Ascending aorta (tissue), 2 donors: Measurements from ENCODE around the gene LRRC27. TPM values are rescaled to one million over a fixed set of nuclear protein-coding genes. Genes with fewer than 3 reads are reported as not detected.

Experiments
- DNase-seq, 2 donors: peaks; one replicate each; pipeline ENCODE4 v3.0.0-alpha.2; 2019; ENCODE audit warnings: low spot score in 2 of 2
- H3K27ac ChIP-seq, 2 donors: fragments of 200-600 bp; sonication (generic); one replicate each; pipeline ENCODE4 v1.5.1; 2016 to 2017; ENCODE audit warnings: mild to moderate bottlenecking in 1 of 2
- H3K27me3 ChIP-seq: fragments of 200-600 bp; sonication (generic); one replicate; pipeline ENCODE4 v1.5.1; 2017
- H3K36me3 ChIP-seq, 2 donors: fragments of 200-600 bp; sonication (generic); one replicate each; pipeline ENCODE4 v1.5.1; 2016
- H3K4me1 ChIP-seq, 2 donors: fragments of 200-600 bp; sonication (generic); one replicate each; pipeline ENCODE4 v1.5.1; 2016 to 2017; ENCODE audit warnings: mild to moderate bottlenecking in 1 of 2
- H3K4me3 ChIP-seq, 2 donors: fragments of 200-600 bp; sonication (generic); one replicate each; pipeline ENCODE4 v1.5.1; 2016 to 2017; ENCODE audit warnings: mild to moderate bottlenecking in 1 of 2
- H3K9me3 ChIP-seq, 2 donors: fragments of 200-600 bp; sonication (generic); one replicate each; pipeline ENCODE4 v1.5.1; 2016
- CTCF ChIP-seq, 3 experiments: fragments of 200-600 bp in 2 of 3; fragments of 450-650 bp in 1 of 3; sonication (generic) in 2 of 3; IDR thresholded peaks; one replicate each; pipeline ENCODE4 v1.5.1; 2016 to 2019; ENCODE audit warnings: antibody characterized with exemption in 3 of 3, mild to moderate bottlenecking in 1 of 3, moderate library complexity in 1 of 3
- intact Hi-C: fragments of 100-400 bp; cut with DNase I; formaldehyde crosslinking; loops from one replicate; pipeline ENCODE4 v1.15.1; 2023
- total RNA-seq: library from RNA; depleted of rRNA; stranded (reverse); fragments of >200 nt; gene quantifications from one replicate; pipeline ENCODE4 v1.1.0, GENCODE V29; 2016

The LRRC27 gene
- total RNA-seq, 1 donor from 2014 or later, result 2.0 TPM

- TF ChIP-seq CTCF (IDR thresholded peaks at IDR 0.05), result no peak
- Histone ChIP-seq H3K9me3 (no peaks in the 10 kb centered on the region), H3K36me3 (no peaks in the 10 kb centered on the region), H3K27me3 (no peaks in the 10 kb centered on the region), H3K27ac (no peak overlapping the region), H3K4me3 (no peak overlapping the region), H3K4me1 (no peaks in the 10 kb centered on the region)
- intact Hi-C loops, result no loop called here
- DNase-seq, result peak in 1 of 2 donors; percentile 60
These were observed 35.1 kb upstream of the LRRC27 start for GRCh38 chr10:132296666-132297443.

GRCh38 chr10:132297526-132297925 is 34.5 kb upstream of the LRRC27 start:
- Histone ChIP-seq H3K36me3 (no peaks in the 10 kb centered on the region), H3K27me3 (no peaks in the 10 kb centered on the region), H3K4me3 (no peak overlapping the region), H3K27ac (no peak overlapping the region), H3K4me1 (no peaks in the 10 kb centered on the region), H3K9me3 (no peaks in the 10 kb centered on the region)
- intact Hi-C loops, result no loop called here
- DNase-seq, result peak in 1 of 2 donors; percentile 34
- no peak for TF ChIP-seq CTCF (IDR thresholded peaks at IDR 0.05)

- Histone ChIP-seq H3K4me3 (no peak overlapping the region), H3K27ac (no peak overlapping the region), H3K4me1 (no peaks in the 10 kb centered on the region), H3K27me3 (no peaks in the 10 kb centered on the region), H3K9me3 (no peaks in the 10 kb centered on the region), H3K36me3 (no peaks in the 10 kb centered on the region)
- DNase-seq, result peak in 1 of 2 donors; percentile 57
- no peak for TF ChIP-seq CTCF (IDR thresholded peaks at IDR 0.05)
- intact Hi-C loops, result no loop called here
These were observed 33.7 kb upstream of the LRRC27 start for GRCh38 chr10:132298038-132298881.

- Histone ChIP-seq H3K4me3 (no peak overlapping the region), H3K27me3 (no peaks in the 10 kb centered on the region), H3K4me1 (no peaks in the 10 kb centered on the region), H3K27ac (no peak overlapping the region), H3K9me3 (no peaks in the 10 kb centered on the region), H3K36me3 (no peaks in the 10 kb centered on the region)
- peak in 1 of 2 donors; percentile 49 for DNase-seq
- no peak for TF ChIP-seq CTCF (IDR thresholded peaks at IDR 0.05)
- intact Hi-C loops, result loop anchor here (10.0 kb wide), 1 partner anchor 1075 kb away; the partner anchor contains the start of genes ECHS1 and PAOX
These were observed 32.3 kb upstream of the LRRC27 start for GRCh38 chr10:132299371-132300336.

- intact Hi-C loops, result loop anchor here (10.0 kb wide), 1 partner anchor 1074 kb away; the partner anchor contains the start of genes ECHS1 and PAOX
- TF ChIP-seq CTCF (IDR thresholded peaks at IDR 0.05), result no peak
These were observed 31.4 kb upstream of the LRRC27 start for GRCh38 chr10:132300582-132300981.

More at GRCh38 chr10:132300582-132300981, 31.4 kb upstream of the LRRC27 start:
- peak in 1 of 2 donors; percentile 39 for DNase-seq
- H3K9me3 ChIP-seq, result no peaks in the 10 kb centered on the region
- no peak overlapping the region for H3K27ac ChIP-seq
- H3K27me3 ChIP-seq, result no peaks in the 10 kb centered on the region
- H3K4me1 ChIP-seq, result no peaks in the 10 kb centered on the region
- no peaks in the 10 kb centered on the region for H3K36me3 ChIP-seq
- H3K4me3 ChIP-seq, result no peak overlapping the region
